GM23338 (cell line): ENCODE measurements around the gene PLXNC1. TPM values are rescaled to one million over a fixed set of nuclear protein-coding genes. Genes with fewer than 3 reads are reported as not detected.

Source experiments
- ATAC-seq: fragments of 200-7000 bp; cut with Tn5 transposase; 3 replicates; pipeline ENCODE4 v1.9.1; 2020
- DNase-seq: peaks from one replicate; pipeline ENCODE4 v3.0.0-alpha.2; 2015; ENCODE audit warnings: low spot score
- H2AFZ ChIP-seq: fragments of 200-600 bp; sonication (generic); 2 replicates; pipeline ENCODE4 v1.8.0; 2016; ENCODE audit warnings: antibody characterized with exemption, mild to moderate bottlenecking, moderate library complexity
- H3F3A ChIP-seq: fragments of 200-600 bp; sonication (generic); replicated peaks from 2 replicates; pipeline ENCODE4 v1.8.0; 2017; ENCODE audit warnings: antibody characterized with exemption, mixed run types, low read depth
- H3K27ac ChIP-seq: fragments of 200-600 bp; sonication (generic); 2 replicates; pipeline ENCODE4 v1.6.1; 2016; ENCODE audit warnings: low read depth
- H3K27me3 ChIP-seq: fragments of 200-600 bp; sonication (generic); 2 replicates; pipeline ENCODE4 v1.8.0; 2016; ENCODE audit warnings: mild to moderate bottlenecking, mixed run types, moderate library complexity; ENCODE audit not compliant: insufficient read depth
- H3K36me3 ChIP-seq: fragments of 200-600 bp; sonication (generic); 2 replicates; pipeline ENCODE4 v1.8.0; 2016; ENCODE audit warnings: mild to moderate bottlenecking; ENCODE audit not compliant: insufficient read depth
- H3K4me1 ChIP-seq: fragments of 200-600 bp; sonication (generic); 2 replicates; pipeline ENCODE4 v1.8.0; 2016; ENCODE audit warnings: mild to moderate bottlenecking, moderate library complexity; ENCODE audit not compliant: insufficient read depth
- H3K4me2 ChIP-seq: fragments of 200-600 bp; sonication (generic); 2 replicates; pipeline ENCODE4 v1.7.1; 2017; ENCODE audit warnings: mixed run types
- H3K4me3 ChIP-seq: fragments of 200-600 bp; sonication (generic); 2 replicates; pipeline ENCODE4 v1.6.1; 2016; ENCODE audit warnings: mixed run types
- H3K79me2 ChIP-seq: fragments of 200-600 bp; sonication (generic); replicated peaks from 2 replicates; pipeline ENCODE4 v1.8.0; 2017; ENCODE audit warnings: mild to moderate bottlenecking; ENCODE audit not compliant: insufficient read depth
- H3K9me2 ChIP-seq: fragments of 200-600 bp; sonication (generic); 2 replicates; pipeline ENCODE4 v1.8.0; 2017; ENCODE audit not compliant: insufficient read depth
- H4K20me1 ChIP-seq: fragments of 200-600 bp; sonication (generic); replicated peaks from 2 replicates; pipeline ENCODE4 v1.8.0; 2017; ENCODE audit warnings: mild to moderate bottlenecking; ENCODE audit not compliant: insufficient read depth
- H3K27ac Mint-ChIP-seq: 2 replicates; pipeline ENCODE4 v1.8.0; 2020; ENCODE audit warnings: inconsistent platforms, mild to moderate bottlenecking, moderate library complexity, mixed read lengths
- H3K27me3 Mint-ChIP-seq: 3 replicates; pipeline ENCODE4 v1.8.0; 2022; ENCODE audit warnings: low read depth, mild to moderate bottlenecking, moderate library complexity, mixed read lengths, inconsistent platforms; ENCODE audit not compliant: insufficient read depth, poor library complexity
- H3K36me3 Mint-ChIP-seq: 3 replicates; pipeline ENCODE4 v1.8.0; 2021; ENCODE audit warnings: low read depth, mild to moderate bottlenecking, inconsistent platforms, moderate library complexity, mixed read lengths
- H3K4me1 Mint-ChIP-seq: 3 replicates; pipeline ENCODE4 v1.8.0; 2020; ENCODE audit warnings: mild to moderate bottlenecking, inconsistent platforms, mixed read lengths
- H3K4me3 Mint-ChIP-seq: 3 replicates; pipeline ENCODE4 v1.8.0; 2021; ENCODE audit warnings: moderate library complexity, mild to moderate bottlenecking, inconsistent platforms, mixed read lengths
- H3K9me3 Mint-ChIP-seq: 3 replicates; pipeline ENCODE4 v1.8.0; 2020; ENCODE audit warnings: moderate library complexity, mild to moderate bottlenecking, inconsistent platforms, mixed read lengths
- CREB1 ChIP-seq: fragments of 250-450 bp; sonication (Bioruptor Pico); IDR thresholded peaks from 2 replicates; pipeline ENCODE4 v1.5.0; 2020; ENCODE audit warnings: low read depth, mild to moderate bottlenecking, moderate library complexity
- EZH2 ChIP-seq: fragments of 200-600 bp; sonication (generic); IDR thresholded peaks from one replicate; pipeline ENCODE4 v1.8.0; 2017; ENCODE audit warnings: antibody characterized with exemption, mild to moderate bottlenecking, low read depth; ENCODE audit not compliant: unreplicated experiment
- EZH2phosphoT487 ChIP-seq: fragments of 200-600 bp; sonication (generic); IDR thresholded peaks from one replicate; pipeline ENCODE4 v1.8.1; 2018; ENCODE audit warnings: antibody characterized with exemption; ENCODE audit not compliant: unreplicated experiment
- JUNB ChIP-seq: IDR thresholded peaks from one replicate; pipeline ENCODE4 v1.6.1; 2016; ENCODE audit warnings: antibody characterized with exemption; ENCODE audit not compliant: unreplicated experiment
- NANOG ChIP-seq: IDR thresholded peaks from 2 replicates; pipeline ENCODE4 v1.6.1; 2016; ENCODE audit warnings: antibody characterized with exemption, borderline replicate concordance
- POLR2AphosphoS5 ChIP-seq: IDR thresholded peaks from 2 replicates; pipeline ENCODE4 v1.6.1; 2016; ENCODE audit warnings: antibody characterized with exemption, low read depth
- REST ChIP-seq: IDR thresholded peaks from one replicate; pipeline ENCODE4 v1.6.1; 2018; ENCODE audit warnings: antibody characterized with exemption; ENCODE audit not compliant: unreplicated experiment
- STAT1 ChIP-seq: IDR thresholded peaks from one replicate; pipeline ENCODE4 v1.6.1; 2016; ENCODE audit warnings: antibody characterized with exemption; ENCODE audit not compliant: unreplicated experiment
- ZNF114 ChIP-seq: fragments of 250-450 bp; sonication (Bioruptor Pico); IDR thresholded peaks from 2 replicates; pipeline ENCODE4 v1.5.0; 2020; ENCODE audit warnings: mild to moderate bottlenecking, moderate library complexity
- ZNF331 ChIP-seq: fragments of 250-450 bp; sonication (Bioruptor Pico); IDR thresholded peaks from 2 replicates; pipeline ENCODE4 v1.5.0; 2020; ENCODE audit warnings: low read depth, mild to moderate bottlenecking, moderate library complexity
- polyA plus RNA-seq: library from polyadenylated mRNA; unstranded; fragments of >200 nt; fragmentation: Nextera tagmentation; extraction: Ambion mirVana; gene quantifications from 2 replicates; pipeline ENCODE4 v1.2.1, GENCODE V29; 2016
- total RNA-seq: library from RNA; depleted of rRNA; stranded (reverse); fragments of >200 nt; shearing (Covaris generic); gene quantifications from 2 replicates; pipeline ENCODE4 v1.2.3, GENCODE V29; 2014
- TF ChIP-seq, protein P1 (sequence below): fragments of 250-450 bp; sonication (Bioruptor Pico); IDR thresholded peaks from 2 replicates; pipeline ENCODE4 v1.5.0; 2020; ENCODE audit warnings: mild to moderate bottlenecking, moderate library complexity
- TF ChIP-seq, protein P2 (sequence below): IDR thresholded peaks from 2 replicates; pipeline ENCODE4 v1.6.1; 2016; ENCODE audit warnings: antibody characterized with exemption
- TF ChIP-seq, protein P3 (sequence below), 2 experiments: fragments of 200-600 bp in 1 of 2; sonication (generic) in 1 of 2; conservative IDR thresholded peaks; 2 replicates each; pipeline versions ENCODE4 v1.5.1 to v1.6.1; 2016 to 2017; ENCODE audit warnings: antibody characterized with exemption in 2 of 2, low read depth in 2 of 2, mild to moderate bottlenecking in 2 of 2, moderate library complexity in 1 of 2

The PLXNC1 gene
- total and polyA plus RNA-seq, 2 experiments from 2014 or later, result 1.9 to 6.5 TPM

GRCh38 chr12:94267537-94267872, 119.1 kb downstream of the PLXNC1 start:
- Histone ChIP-seq H3K4me3 (no peak overlapping the region), H3K4me1 (peaks cover 61% of the 10 kb centered on the region), H2AFZ (no peak overlapping the region), H3K9me2 (0 out of 2 replicates have a peak, but pooled peaks cover 6% of the 10 kb centered on the region), H4K20me1 (no peaks in the 10 kb centered on the region), H3K79me2 (no peaks in the 10 kb centered on the region), H3K27ac (no peak overlapping the region), H3F3A (no peaks in the 10 kb centered on the region), H3K4me2 (no peak overlapping the region), H3K27me3 (no peaks in the 10 kb centered on the region), H3K36me3 (no peaks in the 10 kb centered on the region)
- no peak for DNase-seq
- TF ChIP-seq NANOG (no peak), STAT1 (no peak), REST (no peak), EZH2phosphoT487 (no peak), ZNF114 (CRISPR knock-in tag) (no peak), JUNB (no peak), CREB1 (CRISPR knock-in tag) (no peak), POLR2AphosphoS5 (no peak), EZH2 (no peak), ZNF331 (CRISPR knock-in tag) (no peak)
- TF ChIP-seq, protein P1, sequence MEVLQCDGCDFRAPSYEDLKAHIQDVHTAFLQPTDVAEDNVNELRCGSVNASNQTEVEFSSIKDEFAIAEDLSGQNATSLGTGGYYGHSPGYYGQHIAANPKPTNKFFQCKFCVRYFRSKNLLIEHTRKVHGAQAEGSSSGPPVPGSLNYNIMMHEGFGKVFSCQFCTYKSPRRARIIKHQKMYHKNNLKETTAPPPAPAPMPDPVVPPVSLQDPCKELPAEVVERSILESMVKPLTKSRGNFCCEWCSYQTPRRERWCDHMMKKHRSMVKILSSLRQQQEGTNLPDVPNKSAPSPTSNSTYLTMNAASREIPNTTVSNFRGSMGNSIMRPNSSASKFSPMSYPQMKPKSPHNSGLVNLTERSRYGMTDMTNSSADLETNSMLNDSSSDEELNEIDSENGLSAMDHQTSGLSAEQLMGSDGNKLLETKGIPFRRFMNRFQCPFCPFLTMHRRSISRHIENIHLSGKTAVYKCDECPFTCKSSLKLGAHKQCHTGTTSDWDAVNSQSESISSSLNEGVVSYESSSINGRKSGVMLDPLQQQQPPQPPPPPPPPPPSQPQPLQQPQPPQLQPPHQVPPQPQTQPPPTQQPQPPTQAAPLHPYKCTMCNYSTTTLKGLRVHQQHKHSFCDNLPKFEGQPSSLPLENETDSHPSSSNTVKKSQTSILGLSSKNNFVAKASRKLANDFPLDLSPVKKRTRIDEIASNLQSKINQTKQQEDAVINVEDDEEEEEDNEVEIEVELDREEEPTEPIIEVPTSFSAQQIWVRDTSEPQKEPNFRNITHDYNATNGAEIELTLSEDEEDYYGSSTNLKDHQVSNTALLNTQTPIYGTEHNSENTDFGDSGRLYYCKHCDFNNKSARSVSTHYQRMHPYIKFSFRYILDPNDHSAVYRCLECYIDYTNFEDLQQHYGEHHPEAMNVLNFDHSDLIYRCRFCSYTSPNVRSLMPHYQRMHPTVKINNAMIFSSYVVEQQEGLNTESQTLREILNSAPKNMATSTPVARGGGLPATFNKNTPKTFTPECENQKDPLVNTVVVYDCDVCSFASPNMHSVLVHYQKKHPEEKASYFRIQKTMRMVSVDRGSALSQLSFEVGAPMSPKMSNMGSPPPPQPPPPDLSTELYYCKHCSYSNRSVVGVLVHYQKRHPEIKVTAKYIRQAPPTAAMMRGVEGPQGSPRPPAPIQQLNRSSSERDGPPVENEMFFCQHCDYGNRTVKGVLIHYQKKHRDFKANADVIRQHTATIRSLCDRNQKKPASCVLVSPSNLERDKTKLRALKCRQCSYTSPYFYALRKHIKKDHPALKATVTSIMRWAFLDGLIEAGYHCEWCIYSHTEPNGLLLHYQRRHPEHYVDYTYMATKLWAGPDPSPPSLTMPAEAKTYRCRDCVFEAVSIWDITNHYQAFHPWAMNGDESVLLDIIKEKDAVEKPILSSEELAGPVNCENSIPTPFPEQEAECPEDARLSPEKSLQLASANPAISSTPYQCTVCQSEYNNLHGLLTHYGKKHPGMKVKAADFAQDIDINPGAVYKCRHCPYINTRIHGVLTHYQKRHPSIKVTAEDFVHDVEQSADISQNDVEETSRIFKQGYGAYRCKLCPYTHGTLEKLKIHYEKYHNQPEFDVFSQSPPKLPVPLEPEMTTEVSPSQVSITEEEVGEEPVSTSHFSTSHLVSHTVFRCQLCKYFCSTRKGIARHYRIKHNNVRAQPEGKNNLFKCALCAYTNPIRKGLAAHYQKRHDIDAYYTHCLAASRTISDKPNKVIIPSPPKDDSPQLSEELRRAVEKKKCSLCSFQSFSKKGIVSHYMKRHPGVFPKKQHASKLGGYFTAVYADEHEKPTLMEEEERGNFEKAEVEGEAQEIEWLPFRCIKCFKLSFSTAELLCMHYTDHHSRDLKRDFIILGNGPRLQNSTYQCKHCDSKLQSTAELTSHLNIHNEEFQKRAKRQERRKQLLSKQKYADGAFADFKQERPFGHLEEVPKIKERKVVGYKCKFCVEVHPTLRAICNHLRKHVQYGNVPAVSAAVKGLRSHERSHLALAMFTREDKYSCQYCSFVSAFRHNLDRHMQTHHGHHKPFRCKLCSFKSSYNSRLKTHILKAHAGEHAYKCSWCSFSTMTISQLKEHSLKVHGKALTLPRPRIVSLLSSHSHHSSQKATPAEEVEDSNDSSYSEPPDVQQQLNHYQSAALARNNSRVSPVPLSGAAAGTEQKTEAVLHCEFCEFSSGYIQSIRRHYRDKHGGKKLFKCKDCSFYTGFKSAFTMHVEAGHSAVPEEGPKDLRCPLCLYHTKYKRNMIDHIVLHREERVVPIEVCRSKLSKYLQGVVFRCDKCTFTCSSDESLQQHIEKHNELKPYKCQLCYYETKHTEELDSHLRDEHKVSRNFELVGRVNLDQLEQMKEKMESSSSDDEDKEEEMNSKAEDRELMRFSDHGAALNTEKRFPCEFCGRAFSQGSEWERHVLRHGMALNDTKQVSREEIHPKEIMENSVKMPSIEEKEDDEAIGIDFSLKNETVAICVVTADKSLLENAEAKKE, result no peak
- TF ChIP-seq, protein P2, sequence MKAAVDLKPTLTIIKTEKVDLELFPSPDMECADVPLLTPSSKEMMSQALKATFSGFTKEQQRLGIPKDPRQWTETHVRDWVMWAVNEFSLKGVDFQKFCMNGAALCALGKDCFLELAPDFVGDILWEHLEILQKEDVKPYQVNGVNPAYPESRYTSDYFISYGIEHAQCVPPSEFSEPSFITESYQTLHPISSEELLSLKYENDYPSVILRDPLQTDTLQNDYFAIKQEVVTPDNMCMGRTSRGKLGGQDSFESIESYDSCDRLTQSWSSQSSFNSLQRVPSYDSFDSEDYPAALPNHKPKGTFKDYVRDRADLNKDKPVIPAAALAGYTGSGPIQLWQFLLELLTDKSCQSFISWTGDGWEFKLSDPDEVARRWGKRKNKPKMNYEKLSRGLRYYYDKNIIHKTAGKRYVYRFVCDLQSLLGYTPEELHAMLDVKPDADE, result no peak
- TF ChIP-seq, protein P3, sequence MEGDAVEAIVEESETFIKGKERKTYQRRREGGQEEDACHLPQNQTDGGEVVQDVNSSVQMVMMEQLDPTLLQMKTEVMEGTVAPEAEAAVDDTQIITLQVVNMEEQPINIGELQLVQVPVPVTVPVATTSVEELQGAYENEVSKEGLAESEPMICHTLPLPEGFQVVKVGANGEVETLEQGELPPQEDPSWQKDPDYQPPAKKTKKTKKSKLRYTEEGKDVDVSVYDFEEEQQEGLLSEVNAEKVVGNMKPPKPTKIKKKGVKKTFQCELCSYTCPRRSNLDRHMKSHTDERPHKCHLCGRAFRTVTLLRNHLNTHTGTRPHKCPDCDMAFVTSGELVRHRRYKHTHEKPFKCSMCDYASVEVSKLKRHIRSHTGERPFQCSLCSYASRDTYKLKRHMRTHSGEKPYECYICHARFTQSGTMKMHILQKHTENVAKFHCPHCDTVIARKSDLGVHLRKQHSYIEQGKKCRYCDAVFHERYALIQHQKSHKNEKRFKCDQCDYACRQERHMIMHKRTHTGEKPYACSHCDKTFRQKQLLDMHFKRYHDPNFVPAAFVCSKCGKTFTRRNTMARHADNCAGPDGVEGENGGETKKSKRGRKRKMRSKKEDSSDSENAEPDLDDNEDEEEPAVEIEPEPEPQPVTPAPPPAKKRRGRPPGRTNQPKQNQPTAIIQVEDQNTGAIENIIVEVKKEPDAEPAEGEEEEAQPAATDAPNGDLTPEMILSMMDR (conservative IDR thresholded peaks at IDR 0.05; ENCODE audit: low read depth in 2 of 2), result no peak
- H3K27ac Mint-ChIP-seq, result no peak overlapping the region
- peaks cover 63% of the 10 kb centered on the region for H3K4me1 Mint-ChIP-seq
- H3K36me3 Mint-ChIP-seq, result peaks cover 6% of the 10 kb centered on the region
- ATAC-seq, result no peak
- peaks cover 24% of the 10 kb centered on the region for H3K27me3 Mint-ChIP-seq
- H3K9me3 Mint-ChIP-seq, result no peaks in the 10 kb centered on the region
- H3K4me3 Mint-ChIP-seq, result no peak overlapping the region
